Medulla oblongata (tissue), 1 donor: ENCODE results near the gene MSMB.
"Not testable (repeated sequence)": the region's sequence is repeated elsewhere in the genome, so short reads cannot be mapped to it uniquely, and the experiment has no call there.

Source experiments
- DNase-seq: peaks from one replicate; pipeline ENCODE4 v3.0.0-alpha.2; 2015; ENCODE audit errors: extremely low spot score

MSMB gene

DNA sequence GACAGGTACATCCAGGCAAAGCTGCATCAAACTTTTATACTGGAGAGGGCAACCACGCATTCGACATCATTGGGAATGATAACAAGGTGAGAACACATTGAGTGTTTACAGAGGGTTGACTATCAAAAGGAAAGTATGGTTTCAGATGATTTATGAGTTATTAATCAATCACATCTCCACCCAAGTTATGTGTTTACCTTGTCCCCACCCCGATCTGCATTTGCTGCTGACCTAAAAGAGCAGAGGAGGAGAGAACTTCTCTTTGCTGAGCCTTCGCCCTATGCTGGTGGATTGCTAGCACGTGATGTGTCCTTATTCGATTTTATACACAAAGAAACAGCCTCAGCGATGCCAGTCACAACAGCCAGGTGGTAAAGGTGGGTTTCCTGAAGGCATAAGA, at the start of gene MSMB:
Gene MSMB, minus strand, starts transcription at position 9 of the 400 bp plus-strand sequence. CDS start 32 bp downstream, outside the sequence.
- DNase-seq: no peak

GRCh38 chr10:46094931-46095750, 49.1 kb upstream of the MSMB start:
- DNase-seq: no peak

DNA sequence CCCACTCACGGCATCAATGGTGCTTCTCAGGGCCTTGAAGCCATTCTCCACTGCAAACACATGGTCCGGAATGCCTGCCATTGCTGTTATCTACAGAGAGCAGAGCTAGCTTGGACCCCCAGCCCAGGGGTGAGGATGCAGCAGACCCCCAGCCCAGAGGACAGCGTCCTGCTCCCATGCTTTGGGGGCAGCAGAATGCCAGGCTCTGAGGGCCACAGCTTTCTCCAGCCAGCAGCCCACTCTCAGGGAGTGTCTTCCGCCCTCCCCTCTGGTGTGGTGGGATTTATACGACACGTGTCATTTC, 48.1 kb upstream of the MSMB start:
- no peak for DNase-seq

GRCh38 chr10:46093316-46094196, 47.5 kb upstream of the MSMB start:
- DNase-seq: not testable (repeated sequence)

- no peak for DNase-seq
Observed at GRCh38 chr10:46092524-46093081, 46.5 kb upstream of the MSMB start.

GRCh38 chr10:46091828-46092523, 45.9 kb upstream of the MSMB start:
- DNase-seq: no peak

DNA sequence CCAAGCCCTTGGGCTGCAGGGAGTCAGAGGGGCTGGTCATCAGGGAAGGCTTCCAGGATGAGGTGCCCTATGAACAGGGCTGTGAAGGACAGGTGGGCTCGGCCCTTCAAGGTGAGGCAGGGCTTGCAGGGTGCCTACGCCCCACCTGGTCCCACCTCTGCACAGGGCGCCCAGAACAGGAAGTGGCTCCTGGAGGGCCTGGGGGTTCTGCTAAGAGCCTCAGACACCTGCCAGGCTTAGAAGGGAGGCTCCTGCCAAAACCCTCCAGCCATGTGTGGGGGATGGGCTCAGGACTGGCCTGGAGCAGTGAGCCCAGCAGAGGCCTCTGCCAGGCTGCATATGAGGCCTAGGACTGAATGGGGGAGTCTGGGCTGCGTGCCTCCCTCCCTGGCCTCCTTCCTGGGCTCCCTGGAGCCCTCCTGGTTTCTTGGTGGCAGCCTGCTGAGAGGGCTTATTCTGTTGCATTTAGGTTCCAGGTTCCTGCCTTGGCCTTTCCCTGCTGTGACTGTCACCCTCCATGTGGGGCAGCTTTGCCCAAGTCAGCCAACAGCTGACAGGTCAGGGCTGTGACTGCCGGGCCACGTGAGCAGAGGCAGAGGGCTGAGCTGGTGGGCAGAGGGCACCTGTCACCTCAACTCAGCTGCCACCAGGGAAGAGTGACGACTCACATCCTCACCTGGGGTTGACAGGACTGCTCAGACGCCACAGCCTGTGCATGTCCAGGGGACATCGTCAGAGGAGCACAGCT, 45.2 kb upstream of the MSMB start:
- DNase-seq: no peak

GRCh38 chr10:46090258-46090812, 44.3 kb upstream of the MSMB start:
- no peak for DNase-seq

GRCh38 chr10:46087381-46087780, 41.3 kb upstream of the MSMB start:
- not testable (repeated sequence) for DNase-seq

DNA sequence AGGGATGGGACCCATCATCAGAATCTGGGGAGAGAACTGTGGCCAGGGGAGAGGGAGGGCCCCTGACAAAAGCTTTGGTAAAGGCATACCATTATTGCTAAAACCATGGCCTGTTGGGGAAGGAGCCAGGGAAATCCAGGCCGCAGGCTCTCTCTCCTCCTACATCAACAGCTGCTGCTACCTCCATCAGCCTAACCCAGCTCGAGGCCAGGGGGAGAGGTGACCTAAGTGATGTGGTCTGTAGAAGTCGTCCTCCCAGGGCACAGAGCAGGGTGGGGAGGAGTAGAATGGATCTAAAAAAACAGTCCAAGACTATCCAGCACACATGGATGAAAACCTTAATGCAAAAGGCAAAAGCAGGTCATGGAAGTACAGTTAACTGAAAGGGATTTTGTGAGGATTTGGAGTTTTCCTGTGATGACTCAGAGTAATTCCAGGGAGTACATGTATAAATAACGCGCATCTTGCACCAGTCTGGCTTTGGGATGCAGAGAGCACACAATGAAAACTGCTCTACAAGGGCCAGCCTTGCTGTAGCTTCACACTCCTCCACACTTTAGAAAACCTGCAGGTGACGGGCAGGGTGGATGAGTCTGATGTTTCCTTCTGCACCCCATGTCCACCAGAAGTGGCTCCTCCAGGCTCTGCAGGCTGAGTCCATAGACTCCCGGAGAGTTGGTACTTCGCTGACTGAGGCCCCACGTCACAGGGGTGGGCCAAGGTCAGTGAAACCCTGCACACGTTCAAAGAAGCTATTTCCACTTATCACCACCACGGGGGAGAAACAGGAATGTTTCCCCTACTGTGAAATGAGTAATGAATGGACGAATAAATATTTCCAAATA, 38.5 kb upstream of the MSMB start:
- no peak for DNase-seq

GRCh38 chr10:46080886-46081285, 34.8 kb upstream of the MSMB start:
- DNase-seq: no peak

DNA sequence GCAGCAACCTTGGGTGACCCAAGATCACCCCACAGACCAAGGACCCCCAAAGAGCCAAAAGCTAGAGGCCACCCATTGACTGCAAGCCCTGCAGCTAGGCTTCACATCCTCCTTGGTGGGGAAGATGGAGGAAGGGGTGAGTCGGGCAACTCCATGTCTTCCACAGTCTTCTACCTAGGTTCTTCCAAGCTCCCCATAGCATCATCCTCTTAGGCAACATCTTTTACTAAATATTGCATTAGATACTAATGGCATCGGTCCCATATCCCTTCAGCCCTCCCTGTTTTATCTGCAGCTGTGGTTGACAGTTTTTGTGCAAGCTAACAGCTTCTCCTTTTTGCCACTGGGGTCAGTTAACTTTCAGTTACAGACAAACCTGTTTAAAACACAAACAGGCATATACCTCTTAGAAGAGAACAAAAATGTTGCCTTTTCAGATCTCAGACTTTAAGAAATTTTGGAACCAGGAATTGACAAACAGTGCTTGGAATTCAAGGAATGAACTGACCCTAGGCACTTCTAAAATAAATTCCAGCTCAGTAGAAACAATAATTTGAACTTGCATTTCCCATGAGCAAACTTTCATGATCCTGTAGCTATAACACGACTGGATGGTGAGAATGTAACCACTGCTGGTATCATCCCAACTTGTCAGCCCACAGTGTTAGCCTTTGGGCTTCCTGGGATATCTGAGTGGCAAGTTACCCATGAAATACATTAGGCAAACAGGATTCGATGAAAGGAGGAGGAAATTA, 33.9 kb upstream of the MSMB start:
- DNase-seq: no peak

- DNase-seq: no peak
Observed at GRCh38 chr10:46077731-46078413, 31.8 kb upstream of the MSMB start.

GRCh38 chr10:46077141-46077554, 31.1 kb upstream of the MSMB start:
- DNase-seq: no peak

DNA sequence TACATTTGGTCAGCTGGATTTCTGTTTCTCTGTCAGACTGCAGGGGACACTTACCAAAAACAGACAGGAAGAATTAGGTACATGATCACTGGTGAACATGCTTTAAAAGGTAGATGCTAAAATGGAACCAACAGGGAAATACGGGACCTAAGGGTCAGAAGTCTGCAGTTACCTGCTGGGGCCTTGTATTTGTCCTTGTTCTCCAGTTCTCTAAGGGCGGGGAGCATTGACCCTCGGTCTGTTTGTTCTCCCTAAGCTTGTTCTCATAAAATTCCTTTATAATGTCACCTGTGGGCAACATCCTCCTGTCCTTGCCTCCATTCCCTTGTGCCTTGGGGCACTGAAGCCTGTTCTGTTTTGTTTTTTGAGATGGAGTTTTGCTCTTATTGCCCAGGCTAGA, 29.8 kb upstream of the MSMB start:
- no peak for DNase-seq

DNA sequence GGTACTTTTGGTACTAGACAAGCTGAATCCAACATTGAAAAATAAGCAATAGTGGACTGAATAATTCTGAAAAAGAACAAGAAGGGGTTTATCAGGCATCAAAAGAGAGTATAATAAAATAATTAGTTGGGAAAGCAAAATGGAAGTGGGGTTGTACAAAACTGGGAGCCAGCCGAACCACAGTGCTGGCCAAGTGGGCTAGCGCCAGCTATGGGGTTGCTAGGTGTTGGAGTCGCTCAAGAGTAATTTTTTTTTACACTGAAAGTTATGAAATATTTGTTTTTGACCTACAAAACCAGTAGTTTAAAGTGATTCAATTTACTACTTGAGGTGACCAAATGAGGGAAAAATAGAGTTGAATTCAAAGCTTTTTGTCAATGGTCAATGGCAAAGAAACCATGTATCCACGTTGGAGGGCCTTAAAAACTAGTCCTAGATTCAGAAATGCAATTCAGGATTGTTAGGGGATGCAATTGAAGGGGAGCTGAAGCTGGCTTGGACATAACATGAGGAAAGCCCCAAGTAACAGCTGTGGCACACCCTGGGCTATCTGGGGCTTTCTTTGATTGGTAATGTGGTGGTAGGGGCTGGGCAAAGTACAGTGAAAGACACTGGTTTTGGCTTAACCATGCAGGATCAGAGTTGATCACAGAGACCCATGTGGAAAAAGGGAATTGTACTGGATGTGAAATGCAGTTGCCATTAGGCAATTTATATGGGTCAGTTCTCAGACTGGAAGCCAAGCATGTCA, 28.3 kb upstream of the MSMB start:
- no peak for DNase-seq

DNA sequence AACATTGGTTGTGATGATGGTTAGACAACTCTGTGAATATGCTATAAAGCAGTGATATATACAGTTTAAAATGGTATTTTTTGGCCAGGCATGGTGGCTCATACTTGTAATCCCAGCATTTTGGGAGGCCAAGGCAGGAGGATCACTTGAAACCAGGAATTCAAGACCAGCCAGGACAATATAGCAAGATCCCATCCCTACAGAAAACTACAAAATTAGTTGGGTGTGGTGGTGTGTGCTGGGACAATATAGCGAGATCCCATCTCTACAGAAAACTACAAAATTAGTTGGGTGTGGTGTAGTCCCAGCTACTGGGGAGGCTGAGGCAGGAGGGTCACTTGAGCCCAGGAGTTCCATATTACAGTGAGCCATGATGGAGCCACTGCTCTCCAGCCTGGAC, 27.5 kb upstream of the MSMB start:
- no peak for DNase-seq

- DNase-seq: no peak
Observed at GRCh38 chr10:46070749-46071148, 24.7 kb upstream of the MSMB start.
